ENCODE data around the gene SLC9C1. TPM values are rescaled to one million over a fixed set of nuclear protein-coding genes. Genes with fewer than 3 reads are reported as not detected.

SLC9C1 gene
- total and polyA plus RNA-seq, 2 of the 4 experiments (the other 2 are of a cell fraction) = not detected

GRCh38 chr3:112121577-112122547 lies 172.2 kb downstream of the SLC9C1 start:
- no peak overlapping the region for H3K23ac ChIP-seq (ENCODE audit: low read depth, low read length)
- no peaks in the 10 kb centered on the region for H4K20me1 ChIP-seq (ENCODE audit: insufficient read depth, low read length)
- H3K4me1 ChIP-seq (ENCODE audit: control insufficient read depth, insufficient read depth, low read length) = peaks cover 2% of the 10 kb centered on the region; the same call in 1 of the 2 replicates
- H3K14ac ChIP-seq (replicated peaks; ENCODE audit: low read depth, low read length) = no peak overlapping the region
- no peaks in the 10 kb centered on the region for H3K9me3 ChIP-seq (ENCODE audit: control insufficient read depth, insufficient read depth, low read length)
- H2BK120ac ChIP-seq (ENCODE audit: low read depth, low read length) = no peak overlapping the region
- no peaks in the 10 kb centered on the region; the same call in 1 of the 2 replicates for H3K9me1 ChIP-seq (ENCODE audit: insufficient read depth, low read length)
- intact Hi-C loops (cut with micrococcal nuclease) (no loop called here), in situ Hi-C loops (cut with MboI; ENCODE audit: low sequenced_read_pairs) (no loop called here), dilution Hi-C loops (cut with HindIII; ENCODE audit: low sequenced_read_pairs, unreplicated experiment) (no loop called here)
- no peak overlapping the region for H2AK5ac ChIP-seq (ENCODE audit: low read depth, low read length)
- H2AFZ ChIP-seq (replicated peaks; ENCODE audit: low read length, poor library complexity) = no peak overlapping the region
- H3K36me3 ChIP-seq (ENCODE audit: control insufficient read depth, insufficient read depth, low read length) = peaks cover 5% of the 10 kb centered on the region
- H3K56ac ChIP-seq (ENCODE audit: extremely low read depth, insufficient read depth, low read length) = no peak overlapping the region
- no peak overlapping the region for H3K4me3 ChIP-seq (ENCODE audit: insufficient read depth, low read depth, low read length)
- H3K4me2 ChIP-seq (ENCODE audit: low read depth, low read length) = no peak overlapping the region
- CTCF ChIA-PET = interaction anchor here (0.9 kb wide), 1 partner anchor 10 kb away, joined by 5 read pairs; no protein-coding TSS in a partner anchor
- no peak overlapping the region for H4K5ac ChIP-seq (ENCODE audit: low read depth, low read length)
- ATAC-seq (ENCODE audit: low read depth) (no peak), DNase-seq (no peak)
- no peak overlapping the region for H3K9ac ChIP-seq (ENCODE audit: low read depth, low read length)
- BruUV-seq (replicated peaks) = no TSS peak
- POLR2A ChIA-PET (ENCODE audit: unreplicated experiment) = no interaction called here
- peaks cover 0 to 1% of the 10 kb centered on the region in 2 experiments; a peak in 2 of 4 replicates for H3K79me1 ChIP-seq (ENCODE audit: low read depth in 1 of 2, low read length in 2 of 2)
- H3K4ac ChIP-seq (ENCODE audit: low read depth, low read length) = no peak overlapping the region
- no peak overlapping the region for H2BK20ac ChIP-seq (ENCODE audit: low read depth, low read length)
- no peak overlapping the region for H4K8ac ChIP-seq (ENCODE audit: low read depth in 2 of 2, low read length in 2 of 2)
- no peak overlapping the region for H2BK5ac ChIP-seq (ENCODE audit: low read depth, low read length, poor library complexity, severe bottlenecking)
- H2BK15ac ChIP-seq (ENCODE audit: low read depth, low read length) = no peak overlapping the region
- H4K91ac ChIP-seq (ENCODE audit: insufficient read depth, low read depth, low read length) = no peak overlapping the region
- no peak overlapping the region for H3K27ac ChIP-seq (ENCODE audit: insufficient read depth, low read length)
- H3K18ac ChIP-seq (ENCODE audit: low read depth, low read length) = no peak overlapping the region
- no peaks in the 10 kb centered on the region for H3K27me3 ChIP-seq (ENCODE audit: control insufficient read depth, insufficient read depth, low read length)
- no peak overlapping the region for H2AK9ac ChIP-seq (replicated peaks; ENCODE audit: low read depth, low read length, poor library complexity)
- no CpG with 5 or more reads among the region's 2 CpGs for WGBS, 2 experiments (ENCODE audit: extremely low coverage in 2 of 2, insufficient read length in 1 of 2)
- TF ChIP-seq CEBPB (IDR thresholded peaks at IDR 0.05; ENCODE audit: low read depth, low read length) (no peak), CTCF (conservative IDR thresholded peaks at IDR 0.05; ENCODE audit: low read depth, low read length) (no peak), RCOR1 (IDR thresholded peaks at IDR 0.05; ENCODE audit: insufficient replicate concordance, low read length) (no peak), SMC3 (IDR thresholded peaks at IDR 0.05; ENCODE audit: low read depth, low read length) (no peak), MAFK (IDR thresholded peaks at IDR 0.05; ENCODE audit: low read depth, low read length) (no peak), RFX5 (IDR thresholded peaks at IDR 0.05; ENCODE audit: low read depth, low read length) (no peak), BHLHE40 (IDR thresholded peaks at IDR 0.05; ENCODE audit: low read depth, low read length) (no peak), FOS (IDR thresholded peaks at IDR 0.05; ENCODE audit: low read depth, low read length) (no peak), CHD1 (IDR thresholded peaks at IDR 0.05; ENCODE audit: low read depth, low read length) (no peak), USF2 (IDR thresholded peaks at IDR 0.05; ENCODE audit: low read depth, low read length) (no peak)

Measured in IMR-90 (cell line).